GM19397 (cell line): Measurements from ENCODE around the gene ZNF334.

Experiments
- ATAC-seq: cut with Tn5 transposase; IDR thresholded peaks from one replicate; pipeline ENCODE4 v1.9.1; 2021; ENCODE audit warnings: mild to moderate bottlenecking, moderate library complexity; ENCODE audit not compliant: unreplicated experiment

The ZNF334 gene

GRCh38 chr20:46546298-46546697 is 32.9 kb upstream of the ZNF334 start:
- no peak for ATAC-seq

- ATAC-seq, result no peak
Observed at GRCh38 chr20:46545827-46546138, 32.4 kb upstream of the ZNF334 start.

- no peak for ATAC-seq
Observed at GRCh38 chr20:46545077-46545826, 31.9 kb upstream of the ZNF334 start.

GRCh38 chr20:46544576-46544975 is 31.2 kb upstream of the ZNF334 start:
- no peak for ATAC-seq

GRCh38 chr20:46543959-46544358 is 30.6 kb upstream of the ZNF334 start:
- ATAC-seq, result no peak

GRCh38 chr20:46543033-46543432 is 29.7 kb upstream of the ZNF334 start:
- ATAC-seq, result no peak

- no peak for ATAC-seq
Observed at GRCh38 chr20:46541229-46541935, 28.0 kb upstream of the ZNF334 start.

- no peak for ATAC-seq
Observed at GRCh38 chr20:46539113-46539512, 25.8 kb upstream of the ZNF334 start.

- ATAC-seq, result no peak
Observed at GRCh38 chr20:46530640-46531039, 17.3 kb upstream of the ZNF334 start.

GRCh38 chr20:46523696-46524328 is 10.5 kb upstream of the ZNF334 start:
- no peak for ATAC-seq

- no peak for ATAC-seq
Observed at GRCh38 chr20:46523108-46523507, 9.7 kb upstream of the ZNF334 start.

GRCh38 chr20:46520976-46521579 is 7.7 kb upstream of the ZNF334 start:
- ATAC-seq, result no peak

- ATAC-seq, result no peak
Observed at GRCh38 chr20:46520540-46520939, 7.2 kb upstream of the ZNF334 start.

GRCh38 chr20:46519471-46520068 is 6.2 kb upstream of the ZNF334 start:
- no peak for ATAC-seq

GRCh38 chr20:46509523-46509922 is 3.8 kb downstream of the ZNF334 start:
- ATAC-seq, result no peak

GRCh38 chr20:46507760-46508407 is 5.5 kb downstream of the ZNF334 start:
- no peak for ATAC-seq

- ATAC-seq, result no peak
Observed at GRCh38 chr20:46505506-46505905, 7.9 kb downstream of the ZNF334 start.

- no peak for ATAC-seq
Observed at GRCh38 chr20:46501961-46502360, 11.4 kb downstream of the ZNF334 start.

GRCh38 chr20:46501337-46501942 is 11.9 kb downstream of the ZNF334 start:
- no peak for ATAC-seq

GRCh38 chr20:46494077-46494476 is 19.3 kb downstream of the ZNF334 start:
- ATAC-seq, result no peak
